Cardiac muscle cell (in vitro differentiated cells and primary cell): ENCODE data around the gene ZFAND4. TPM values are rescaled to one million over a fixed set of nuclear protein-coding genes. Genes with fewer than 3 reads are reported as not detected.
A peak's percentile ranks its signal among the peaks of the same experiment; 100 is the strongest.
"Not testable (repeated sequence)": the region's sequence is repeated elsewhere in the genome, so short reads cannot be mapped to it uniquely, and the experiment has no call there.

Experiments
- DNase-seq, 2 donors: peaks; one replicate each; pipeline versions ENCODE4 v3.0.0 to v3.0.0-alpha.2; 2010 to 2017; ENCODE audit warnings: low read depth in 1 of 2, low spot score in 1 of 2
- H3K27ac ChIP-seq: fragments of 200-600 bp; sonication (generic); 2 replicates; pipeline ENCODE4 v1.5.1; 2016
- H3K27me3 ChIP-seq: fragments of 200-600 bp; sonication (generic); 2 replicates; pipeline ENCODE4 v1.6.0; 2016; ENCODE audit warnings: control low read depth
- H3K36me3 ChIP-seq: fragments of 200-600 bp; sonication (generic); 2 replicates; pipeline ENCODE4 v1.5.1; 2016; ENCODE audit warnings: control low read depth
- H3K4me1 ChIP-seq: fragments of 200-600 bp; sonication (generic); 2 replicates; pipeline ENCODE4 v1.8.1; 2017; ENCODE audit warnings: low read depth, mild to moderate bottlenecking, mixed run types
- H3K4me3 ChIP-seq: fragments of 200-600 bp; sonication (generic); 2 replicates; pipeline ENCODE4 v1.5.1; 2016; ENCODE audit warnings: mild to moderate bottlenecking
- H3K9me3 ChIP-seq: fragments of 200-600 bp; sonication (generic); 2 replicates; pipeline ENCODE4 v1.5.1; 2017; ENCODE audit warnings: low read depth, mild to moderate bottlenecking, control low read depth
- polyA plus RNA-seq: library from polyadenylated mRNA; unstranded; fragments of >200 nt; fragmentation: Nextera tagmentation; extraction: Ambion mirVana; gene quantifications from 2 replicates; pipeline ENCODE4 v1.2.1, GENCODE V29; 2016
- total RNA-seq: library from RNA; depleted of rRNA; stranded (reverse); fragments of >200 nt; gene quantifications from 2 replicates; pipeline ENCODE4 v1.2.3, GENCODE V29; 2016
- TF ChIP-seq, protein P1 (sequence below): IDR thresholded peaks from 2 replicates; pipeline ENCODE4 v1.5.1; 2012; ENCODE audit warnings: low read depth, mild to moderate bottlenecking, low read length

The ZFAND4 gene
- 21.0 and 21.7 TPM in 2 replicates for total RNA-seq
- 9.6 and 14.5 TPM in 2 replicates for polyA plus RNA-seq

DNA sequence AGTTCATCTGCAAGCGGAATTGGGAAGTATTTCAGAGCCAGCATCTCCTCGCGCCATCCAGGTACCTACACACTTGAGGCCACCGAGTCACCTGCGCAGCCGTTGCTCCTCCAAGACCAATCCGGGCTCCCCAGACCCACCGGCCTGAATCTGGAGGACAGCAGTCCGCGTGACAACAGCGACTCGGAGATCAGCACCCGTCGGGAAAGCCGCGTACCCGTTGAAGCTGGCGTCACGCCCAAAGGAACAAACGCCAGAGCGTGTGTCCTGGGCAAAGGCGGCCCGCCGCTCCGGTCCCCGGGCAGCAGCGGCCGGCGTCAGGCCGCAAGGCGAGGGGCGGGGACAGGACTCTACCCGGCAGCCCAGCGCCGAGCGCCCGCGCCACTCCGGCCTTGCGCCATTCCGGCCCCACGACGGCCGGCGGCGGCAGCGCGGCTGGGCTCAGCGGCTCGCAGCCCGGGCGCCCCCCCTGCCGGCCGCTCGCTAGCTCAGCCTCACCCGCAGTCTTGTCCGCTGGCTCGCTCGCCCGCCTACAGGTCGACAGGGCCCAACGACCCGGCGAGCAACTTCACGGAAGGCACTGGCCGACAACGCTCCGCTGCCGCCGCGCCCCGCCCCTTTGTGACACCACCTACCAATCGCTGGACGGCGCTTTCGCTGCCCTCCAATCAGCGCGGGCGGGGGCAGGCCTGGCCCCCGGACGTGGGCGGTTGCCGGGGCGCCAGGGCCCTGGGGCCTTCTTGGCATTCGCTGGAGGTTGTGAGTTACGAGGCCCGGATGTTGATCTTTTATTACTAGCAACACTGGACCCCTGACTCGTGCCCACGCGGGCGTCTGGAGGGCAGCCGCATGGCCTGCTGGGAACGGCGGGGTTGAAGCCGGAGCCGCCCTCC lies at the start of gene ZFAND4:
TSS of gene ZFAND4 (minus strand) at position 592 of the 893 bp plus-strand sequence. CDS start 9,047 bp downstream, outside the sequence.
- Histone ChIP-seq H3K27me3 (no peaks in the 10 kb centered on the region), H3K4me3 (peak within 1 kb of the TSS; percentile 85), H3K27ac (peak within 1 kb of the TSS; percentile 90), H3K4me1 (no peaks in the 10 kb centered on the region), H3K9me3 (no peaks in the 10 kb centered on the region), H3K36me3 (no peaks in the 10 kb centered on the region)
- peak; percentile 98 to 99 for DNase-seq
- TF ChIP-seq, protein P1, sequence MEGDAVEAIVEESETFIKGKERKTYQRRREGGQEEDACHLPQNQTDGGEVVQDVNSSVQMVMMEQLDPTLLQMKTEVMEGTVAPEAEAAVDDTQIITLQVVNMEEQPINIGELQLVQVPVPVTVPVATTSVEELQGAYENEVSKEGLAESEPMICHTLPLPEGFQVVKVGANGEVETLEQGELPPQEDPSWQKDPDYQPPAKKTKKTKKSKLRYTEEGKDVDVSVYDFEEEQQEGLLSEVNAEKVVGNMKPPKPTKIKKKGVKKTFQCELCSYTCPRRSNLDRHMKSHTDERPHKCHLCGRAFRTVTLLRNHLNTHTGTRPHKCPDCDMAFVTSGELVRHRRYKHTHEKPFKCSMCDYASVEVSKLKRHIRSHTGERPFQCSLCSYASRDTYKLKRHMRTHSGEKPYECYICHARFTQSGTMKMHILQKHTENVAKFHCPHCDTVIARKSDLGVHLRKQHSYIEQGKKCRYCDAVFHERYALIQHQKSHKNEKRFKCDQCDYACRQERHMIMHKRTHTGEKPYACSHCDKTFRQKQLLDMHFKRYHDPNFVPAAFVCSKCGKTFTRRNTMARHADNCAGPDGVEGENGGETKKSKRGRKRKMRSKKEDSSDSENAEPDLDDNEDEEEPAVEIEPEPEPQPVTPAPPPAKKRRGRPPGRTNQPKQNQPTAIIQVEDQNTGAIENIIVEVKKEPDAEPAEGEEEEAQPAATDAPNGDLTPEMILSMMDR: peak; percentile 42

DNA sequence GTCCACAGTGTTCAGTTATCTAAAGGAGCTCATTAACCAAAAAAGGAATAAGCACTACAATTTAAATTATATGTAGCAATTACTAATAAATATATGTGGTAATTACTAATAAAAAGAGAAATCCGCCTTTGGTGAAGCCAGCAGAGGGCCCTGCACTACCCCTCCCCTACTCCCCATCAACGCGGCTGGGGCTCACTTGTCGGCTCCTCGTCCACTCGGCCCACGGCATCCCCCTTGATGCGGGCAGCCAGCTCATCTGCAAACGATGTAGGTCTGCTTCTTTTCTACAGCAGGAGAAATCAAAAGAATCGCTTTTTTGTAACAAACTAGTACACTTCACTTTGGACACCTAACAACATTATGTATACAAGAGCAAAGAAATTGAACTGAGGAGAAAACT lies 48.9 kb upstream of the ZFAND4 start:
- not testable (repeated sequence) for H3K4me3 ChIP-seq, H3K4me1 ChIP-seq, H3K27me3 ChIP-seq, H3K27ac ChIP-seq, H3K36me3 ChIP-seq, H3K9me3 ChIP-seq, DNase-seq

DNA sequence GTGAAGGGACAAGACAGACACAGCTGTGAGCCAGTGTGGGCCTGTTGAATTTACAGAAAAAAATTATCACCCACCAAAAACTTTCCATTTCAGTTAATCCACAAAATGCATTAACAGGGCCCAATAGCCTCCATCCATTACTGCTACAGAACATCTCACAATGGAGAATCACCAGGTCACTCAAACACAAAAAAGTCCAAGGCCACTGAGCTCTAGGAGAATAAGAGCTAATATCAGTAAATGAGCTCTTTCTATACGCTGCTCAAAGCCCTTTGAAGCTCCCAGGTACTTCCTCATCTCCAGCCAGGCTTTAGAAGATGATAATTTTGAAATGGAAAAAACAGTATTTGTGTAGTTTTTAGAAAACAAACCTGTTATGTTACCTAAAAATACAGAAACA lies 45.1 kb upstream of the ZFAND4 start:
- not testable (repeated sequence) for DNase-seq, H3K9me3 ChIP-seq, H3K4me3 ChIP-seq, H3K36me3 ChIP-seq, H3K4me1 ChIP-seq, H3K27ac ChIP-seq
- peaks cover 15% of the 10 kb centered on the region for H3K27me3 ChIP-seq

DNA sequence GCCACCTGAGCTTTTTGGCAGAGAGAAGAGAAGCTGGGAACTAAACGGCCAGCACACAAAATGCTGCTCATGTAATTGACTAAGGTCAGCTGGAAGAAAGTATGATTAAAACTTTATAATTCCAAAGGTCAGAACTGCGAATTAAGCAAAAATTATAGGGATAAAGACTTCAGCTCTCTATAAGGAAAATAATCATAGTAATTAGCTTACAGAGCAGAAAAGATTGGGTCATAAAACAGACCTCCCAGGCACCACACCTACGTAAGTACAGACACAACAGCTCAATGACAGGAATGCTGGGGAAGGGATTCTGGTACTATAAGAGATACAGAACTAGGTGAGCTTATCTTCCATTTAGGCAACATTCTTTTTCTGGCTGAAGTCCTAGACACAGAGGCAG lies 44.5 kb upstream of the ZFAND4 start:
- H3K4me1 ChIP-seq, H3K27ac ChIP-seq, H3K9me3 ChIP-seq, H3K4me3 ChIP-seq, DNase-seq, H3K36me3 ChIP-seq: not testable (repeated sequence)
- peaks cover 15% of the 10 kb centered on the region for H3K27me3 ChIP-seq

DNA sequence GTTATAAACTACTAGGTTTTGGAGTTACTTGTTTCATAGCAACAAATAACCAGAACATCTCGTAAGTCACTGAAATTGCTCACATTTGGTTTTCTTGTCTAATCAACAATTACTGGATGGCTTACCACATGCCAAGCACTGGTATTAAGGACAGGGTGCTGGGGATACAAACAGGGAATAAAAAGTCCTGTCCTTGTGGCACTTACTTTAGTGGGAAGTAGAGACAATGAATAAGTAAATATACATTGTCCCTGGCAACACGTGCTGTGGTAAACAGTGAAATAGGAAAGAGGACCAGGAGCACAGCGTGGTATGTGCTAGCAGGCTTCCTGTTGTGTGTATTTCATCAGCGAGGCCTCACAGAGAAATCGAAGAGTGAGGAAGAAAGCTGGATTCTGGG lies 38.7 kb upstream of the ZFAND4 start:
- not testable (repeated sequence) for H3K36me3 ChIP-seq, H3K27me3 ChIP-seq, H3K4me1 ChIP-seq, H3K27ac ChIP-seq, H3K9me3 ChIP-seq, H3K4me3 ChIP-seq, DNase-seq

DNA sequence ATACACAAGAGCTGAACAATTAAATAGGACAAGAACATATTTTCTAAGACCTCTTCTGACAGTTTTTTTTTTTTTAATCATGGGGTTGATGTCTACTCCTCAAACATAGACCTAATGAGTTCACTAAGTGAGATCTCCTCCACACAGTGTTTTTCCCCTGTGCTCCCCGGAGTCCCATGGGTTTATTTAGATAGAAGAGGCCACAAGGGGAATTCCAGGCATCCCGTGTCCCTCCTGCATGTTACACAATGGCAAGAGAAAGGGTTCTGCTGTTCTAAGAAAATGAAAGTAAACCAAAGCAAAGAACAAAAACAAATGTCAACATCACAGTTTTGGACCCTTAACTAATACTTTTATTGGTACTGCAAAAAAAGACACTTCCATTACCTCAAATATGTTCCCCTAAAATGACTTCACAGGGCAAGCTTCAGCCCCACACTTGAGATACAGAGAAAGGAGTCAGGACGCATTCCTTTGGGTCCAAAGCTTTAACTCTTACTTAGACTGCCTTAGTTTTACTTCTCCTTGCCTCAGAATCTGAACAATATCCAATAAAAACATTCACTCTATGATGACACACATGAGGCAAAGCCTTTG lies 37.7 kb upstream of the ZFAND4 start:
- peak in 1 of 2 donors; percentile 16 for DNase-seq
- not testable (repeated sequence) for H3K9me3 ChIP-seq, H3K27ac ChIP-seq, H3K4me3 ChIP-seq, H3K4me1 ChIP-seq, H3K27me3 ChIP-seq, H3K36me3 ChIP-seq

DNA sequence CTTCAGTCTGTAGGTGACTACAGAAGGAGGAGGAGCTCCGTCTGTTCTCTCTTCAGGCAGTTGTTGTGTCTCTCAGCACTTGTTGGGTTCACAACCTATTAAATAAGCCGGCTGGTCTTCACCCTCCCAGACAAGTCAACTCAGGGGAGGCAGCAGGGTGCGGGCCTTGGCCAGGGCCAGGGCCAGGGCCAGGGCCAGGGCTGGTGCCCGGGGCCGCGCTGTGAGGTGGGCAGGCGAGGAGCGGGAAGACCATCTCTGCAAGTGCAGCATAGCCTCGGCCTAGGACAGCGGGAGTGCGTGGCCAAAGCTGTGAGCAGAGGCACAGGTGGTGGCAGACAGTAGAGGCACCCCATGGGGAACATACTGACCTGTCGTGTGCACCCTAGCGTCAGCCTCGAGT lies 5.9 kb upstream of the ZFAND4 start:
- not testable (repeated sequence) for H3K4me1 ChIP-seq, H3K36me3 ChIP-seq, H3K27me3 ChIP-seq, DNase-seq, H3K27ac ChIP-seq, H3K4me3 ChIP-seq, H3K9me3 ChIP-seq

DNA sequence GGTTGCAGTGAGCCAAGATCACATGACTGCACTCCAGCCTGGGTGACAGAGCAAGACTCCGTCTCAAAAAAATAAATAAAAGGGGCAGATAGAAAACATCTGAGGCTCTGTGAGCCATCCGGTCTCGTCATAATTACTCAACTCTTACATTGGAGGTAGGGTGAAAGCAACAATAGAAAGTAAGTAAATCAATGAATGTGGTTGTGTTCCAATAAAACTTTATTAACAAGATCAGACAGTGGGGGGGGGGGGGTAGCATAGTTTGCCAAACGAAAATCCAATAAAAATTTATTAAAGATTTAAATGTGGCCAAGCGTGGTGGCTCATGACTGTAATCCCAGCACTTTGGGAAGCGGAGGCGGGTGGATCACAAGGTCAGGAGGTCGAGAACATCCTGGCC lies 2.8 kb upstream of the ZFAND4 start:
- Histone ChIP-seq H3K9me3 (no peaks in the 10 kb centered on the region), H3K27ac (no peak overlapping the region), H3K36me3 (no peaks in the 10 kb centered on the region), H3K4me1 (no peaks in the 10 kb centered on the region), H3K4me3 (no peak overlapping the region), H3K27me3 (no peaks in the 10 kb centered on the region)
- TF ChIP-seq, protein P1: no peak
- no peak for DNase-seq
